K562 (cell line): ENCODE data around the gene SFTPB. TPM values are rescaled to one million over a fixed set of nuclear protein-coding genes. Genes with fewer than 3 reads are reported as not detected.

Experiments
- polyA plus RNA-seq, 8 experiments: library from polyadenylated mRNA; depleted of rRNA in 4 of 8; stranded (reverse) in 5 of 8; unstranded in 3 of 8; fragments of >200 nt; fragmentation: Nextera tagmentation in 2 of 8; fragmentation: Illumina TruSeq in 1 of 8; extraction: Ambion mirVana in 2 of 8; extraction: Trizol in 1 of 8; gene quantifications; 2 replicates each; pipeline versions ENCODE4 v1.2.1 to v1.2.3, GENCODE V29; 2011 to 2014; ENCODE audit warnings: inconsistent platforms in 1 of 8, missing spikeins in 1 of 8
- total RNA-seq, 7 experiments: library from RNA; depleted of rRNA in 6 of 7; stranded (reverse); fragments of >200 nt in 6 of 7; fragmentation: Illumina TruSeq in 2 of 7; extraction: Trizol in 2 of 7; gene quantifications; 2 replicates each; pipeline versions ENCODE4 v1.2.1 to v1.2.3, GENCODE V29; 2011 to 2021; ENCODE audit warnings: low replicate concordance in 1 of 7

The SFTPB gene
- total and polyA plus RNA-seq, 9 of the 15 experiments (the other 6 are each of a cell fraction or from before 2014, with no cell fraction given), result 0.03 to 7.0 TPM; not detected in 7

Other genes with a start within 250 kb of the SFTPB start
Only the 7 nearest of the 12 such genes appear.
- 0.41 and 0.59 TPM in 2 replicates for gene VAMP5, start 83.8 kb downstream of the SFTPB start, total RNA-seq (2014; rRNA removed)
- not detected in 2 replicates for gene VAMP5, start 83.8 kb downstream of the SFTPB start, total RNA-seq (2014; rRNA removed; fragmentation: Illumina TruSeq; extraction: Trizol)
- not detected in 2 replicates for gene VAMP5, start 83.8 kb downstream of the SFTPB start, total RNA-seq (2015; rRNA removed; fragmentation: Illumina TruSeq; extraction: Trizol)
- gene VAMP5, start 83.8 kb downstream of the SFTPB start, total RNA-seq (2021), result 0.85 and 1.1 TPM in 2 replicates
- gene VAMP5, start 83.8 kb downstream of the SFTPB start, polyA plus RNA-seq (2011; rRNA removed), result 1.5 and 1.9 TPM in 2 replicates
- 0.39 and 0.54 TPM in 2 replicates for gene VAMP5, start 83.8 kb downstream of the SFTPB start, polyA plus RNA-seq (2014; fragmentation: Illumina TruSeq; extraction: Trizol)
- 1 to 10 TPM; 1.5 to 1.9 TPM for gene VAMP5, start 83.8 kb downstream of the SFTPB start, polyA plus RNA-seq (2014; fragmentation: Nextera tagmentation; extraction: Ambion mirVana)
- 0.34 and 1.5 TPM in 2 replicates for gene VAMP5, start 83.8 kb downstream of the SFTPB start, polyA plus RNA-seq (2014; rRNA removed)
- 189 and 243 TPM in 2 replicates for gene RNF181, start 72.5 kb downstream of the SFTPB start, total RNA-seq (2014; rRNA removed)
- gene RNF181, start 72.5 kb downstream of the SFTPB start, total RNA-seq (2014; rRNA removed; fragmentation: Illumina TruSeq; extraction: Trizol), result 181 and 208 TPM in 2 replicates
- gene RNF181, start 72.5 kb downstream of the SFTPB start, total RNA-seq (2015; rRNA removed; fragmentation: Illumina TruSeq; extraction: Trizol), result 150 and 156 TPM in 2 replicates
- gene RNF181, start 72.5 kb downstream of the SFTPB start, total RNA-seq (2021), result 139 and 158 TPM in 2 replicates
- gene RNF181, start 72.5 kb downstream of the SFTPB start, polyA plus RNA-seq (2011; rRNA removed), result 324 and 492 TPM in 2 replicates
- 253 and 256 TPM in 2 replicates for gene RNF181, start 72.5 kb downstream of the SFTPB start, polyA plus RNA-seq (2014; fragmentation: Illumina TruSeq; extraction: Trizol)
- gene RNF181, start 72.5 kb downstream of the SFTPB start, polyA plus RNA-seq (2014; fragmentation: Nextera tagmentation; extraction: Ambion mirVana), result 100 to 1,000 TPM; 425 to 485 TPM
- 289 and 334 TPM in 2 replicates for gene RNF181, start 72.5 kb downstream of the SFTPB start, polyA plus RNA-seq (2014; rRNA removed)
- 8.4 and 12.9 TPM in 2 replicates for gene TMEM150A, start 65.5 kb downstream of the SFTPB start, total RNA-seq (2014; rRNA removed)
- gene TMEM150A, start 65.5 kb downstream of the SFTPB start, total RNA-seq (2014; rRNA removed; fragmentation: Illumina TruSeq; extraction: Trizol), result 3.6 and 6.0 TPM in 2 replicates
- gene TMEM150A, start 65.5 kb downstream of the SFTPB start, total RNA-seq (2015; rRNA removed; fragmentation: Illumina TruSeq; extraction: Trizol), result 7.4 and 8.4 TPM in 2 replicates
- gene TMEM150A, start 65.5 kb downstream of the SFTPB start, total RNA-seq (2021), result 13.3 and 15.5 TPM in 2 replicates
- 8.9 and 9.6 TPM in 2 replicates for gene TMEM150A, start 65.5 kb downstream of the SFTPB start, polyA plus RNA-seq (2011; rRNA removed)
- gene TMEM150A, start 65.5 kb downstream of the SFTPB start, polyA plus RNA-seq (2014; fragmentation: Illumina TruSeq; extraction: Trizol), result 17.1 and 20.8 TPM in 2 replicates
- gene TMEM150A, start 65.5 kb downstream of the SFTPB start, polyA plus RNA-seq (2014; fragmentation: Nextera tagmentation; extraction: Ambion mirVana), result 1 to 10 TPM; 3.9 to 5.3 TPM
- 12.9 and 16.2 TPM in 2 replicates for gene TMEM150A, start 65.5 kb downstream of the SFTPB start, polyA plus RNA-seq (2014; rRNA removed)
- gene C2orf68, start 56.1 kb downstream of the SFTPB start, total RNA-seq (2014; rRNA removed), result 22.1 and 33.2 TPM in 2 replicates
- gene C2orf68, start 56.1 kb downstream of the SFTPB start, total RNA-seq (2014; rRNA removed; fragmentation: Illumina TruSeq; extraction: Trizol), result 29.4 and 31.7 TPM in 2 replicates
- 26.8 and 30.1 TPM in 2 replicates for gene C2orf68, start 56.1 kb downstream of the SFTPB start, total RNA-seq (2015; rRNA removed; fragmentation: Illumina TruSeq; extraction: Trizol)
- gene C2orf68, start 56.1 kb downstream of the SFTPB start, total RNA-seq (2021), result 36.6 and 41.6 TPM in 2 replicates
- gene C2orf68, start 56.1 kb downstream of the SFTPB start, polyA plus RNA-seq (2011; rRNA removed), result 32.6 and 50.0 TPM in 2 replicates
- gene C2orf68, start 56.1 kb downstream of the SFTPB start, polyA plus RNA-seq (2014; fragmentation: Illumina TruSeq; extraction: Trizol), result 31.7 and 31.8 TPM in 2 replicates
- gene C2orf68, start 56.1 kb downstream of the SFTPB start, polyA plus RNA-seq (2014; fragmentation: Nextera tagmentation; extraction: Ambion mirVana), result 10 to 100 TPM; 33.1 to 33.4 TPM
- gene C2orf68, start 56.1 kb downstream of the SFTPB start, polyA plus RNA-seq (2014; rRNA removed), result 27.5 and 31.5 TPM in 2 replicates
- 145 and 183 TPM in 2 replicates for gene USP39, start 52.0 kb downstream of the SFTPB start, total RNA-seq (2014; rRNA removed)
- 119 and 123 TPM in 2 replicates for gene USP39, start 52.0 kb downstream of the SFTPB start, total RNA-seq (2014; rRNA removed; fragmentation: Illumina TruSeq; extraction: Trizol)
- gene USP39, start 52.0 kb downstream of the SFTPB start, total RNA-seq (2015; rRNA removed; fragmentation: Illumina TruSeq; extraction: Trizol), result 128 and 131 TPM in 2 replicates
- gene USP39, start 52.0 kb downstream of the SFTPB start, total RNA-seq (2021), result 121 and 124 TPM in 2 replicates
- 103 and 153 TPM in 2 replicates for gene USP39, start 52.0 kb downstream of the SFTPB start, polyA plus RNA-seq (2011; rRNA removed)
- gene USP39, start 52.0 kb downstream of the SFTPB start, polyA plus RNA-seq (2014; fragmentation: Illumina TruSeq; extraction: Trizol), result 152 and 167 TPM in 2 replicates
- 10 to 100 TPM; 63.3 to 68.4 TPM for gene USP39, start 52.0 kb downstream of the SFTPB start, polyA plus RNA-seq (2014; fragmentation: Nextera tagmentation; extraction: Ambion mirVana)
- gene USP39, start 52.0 kb downstream of the SFTPB start, polyA plus RNA-seq (2014; rRNA removed), result 130 and 144 TPM in 2 replicates
- gene GNLY, start 26.2 kb upstream of the SFTPB start, total RNA-seq (2014; rRNA removed), result not detected in 2 replicates
- not detected in 2 replicates for gene GNLY, start 26.2 kb upstream of the SFTPB start, total RNA-seq (2014; rRNA removed; fragmentation: Illumina TruSeq; extraction: Trizol)
- not detected in 2 replicates for gene GNLY, start 26.2 kb upstream of the SFTPB start, total RNA-seq (2015; rRNA removed; fragmentation: Illumina TruSeq; extraction: Trizol)
- not detected in 2 replicates for gene GNLY, start 26.2 kb upstream of the SFTPB start, total RNA-seq (2021)
- not detected in 2 replicates for gene GNLY, start 26.2 kb upstream of the SFTPB start, polyA plus RNA-seq (2011; rRNA removed)
- gene GNLY, start 26.2 kb upstream of the SFTPB start, polyA plus RNA-seq (2014; fragmentation: Illumina TruSeq; extraction: Trizol), result not detected in 2 replicates
- gene GNLY, start 26.2 kb upstream of the SFTPB start, polyA plus RNA-seq (2014; fragmentation: Nextera tagmentation; extraction: Ambion mirVana), result not detected
- gene GNLY, start 26.2 kb upstream of the SFTPB start, polyA plus RNA-seq (2014; rRNA removed), result not detected in 2 replicates
- not detected in 2 replicates for gene ATOH8, start 85.8 kb upstream of the SFTPB start, total RNA-seq (2014; rRNA removed)
- gene ATOH8, start 85.8 kb upstream of the SFTPB start, total RNA-seq (2014; rRNA removed; fragmentation: Illumina TruSeq; extraction: Trizol), result not detected in 2 replicates
- not detected in 2 replicates for gene ATOH8, start 85.8 kb upstream of the SFTPB start, total RNA-seq (2015; rRNA removed; fragmentation: Illumina TruSeq; extraction: Trizol)
- not detected in 2 replicates for gene ATOH8, start 85.8 kb upstream of the SFTPB start, total RNA-seq (2021)
- gene ATOH8, start 85.8 kb upstream of the SFTPB start, polyA plus RNA-seq (2011; rRNA removed), result not detected in 2 replicates
- not detected in 2 replicates for gene ATOH8, start 85.8 kb upstream of the SFTPB start, polyA plus RNA-seq (2014; fragmentation: Illumina TruSeq; extraction: Trizol)
- gene ATOH8, start 85.8 kb upstream of the SFTPB start, polyA plus RNA-seq (2014; fragmentation: Nextera tagmentation; extraction: Ambion mirVana), result not detected
- not detected in 2 replicates for gene ATOH8, start 85.8 kb upstream of the SFTPB start, polyA plus RNA-seq (2014; rRNA removed)